Suprapubic skin (tissue), 4 donors: ENCODE measurements around the gene KRT71. TPM values are rescaled to one million over a fixed set of nuclear protein-coding genes. Genes with fewer than 3 reads are reported as not detected.

Experiments
- DNase-seq, 2 donors: peaks; one replicate each; pipeline ENCODE4 v3.0.0-alpha.2; 2019; ENCODE audit warnings: low spot score in 2 of 2
- H3K27ac ChIP-seq: fragments of 200-600 bp; sonication (generic); one replicate; pipeline ENCODE4 v1.5.1; 2019
- H3K27me3 ChIP-seq: fragments of 200-600 bp; sonication (generic); one replicate; pipeline ENCODE4 v1.5.1; 2019
- H3K36me3 ChIP-seq: fragments of 200-600 bp; sonication (generic); one replicate; pipeline ENCODE4 v1.5.1; 2019
- H3K4me1 ChIP-seq: fragments of 200-600 bp; sonication (generic); one replicate; pipeline ENCODE4 v1.5.1; 2019
- H3K4me3 ChIP-seq: fragments of 200-600 bp; sonication (generic); one replicate; pipeline ENCODE4 v1.5.1; 2019; ENCODE audit warnings: mild to moderate bottlenecking
- H3K9me3 ChIP-seq: fragments of 200-600 bp; sonication (generic); one replicate; pipeline ENCODE4 v1.5.1; 2019
- CTCF ChIP-seq, 2 donors: fragments of 200-600 bp in 1 of 2; fragments of 450-650 bp in 1 of 2; sonication (generic) in 1 of 2; IDR thresholded peaks; one replicate each; pipeline ENCODE4 v1.5.1; 2016 to 2019; ENCODE audit warnings: antibody characterized with exemption in 2 of 2, mild to moderate bottlenecking in 1 of 2, moderate library complexity in 1 of 2
- EP300 ChIP-seq: sonication (generic); formaldehyde crosslinking; IDR thresholded peaks from one replicate; pipeline ENCODE4 v1.6.1; 2017; ENCODE audit warnings: antibody characterized with exemption
- POLR2A ChIP-seq, 2 donors: fragments of 450-650 bp; IDR thresholded peaks; one replicate each; pipeline ENCODE4 v1.6.1; 2017; ENCODE audit warnings: antibody characterized with exemption in 2 of 2, mild to moderate bottlenecking in 2 of 2, moderate library complexity in 2 of 2
- POLR2AphosphoS5 ChIP-seq, 3 donors: sonication (generic); formaldehyde crosslinking; IDR thresholded peaks; one replicate each; pipeline ENCODE4 v1.6.1; 2017; ENCODE audit warnings: antibody characterized with exemption in 3 of 3
- WGBS: methylation state at CpG from one replicate; pipeline ENCODE4 v1.1.5; 2018; 5-methylcytosine and 5-hydroxymethylcytosine counted together
- total RNA-seq, 4 donors: library from RNA; depleted of rRNA; stranded (reverse); fragments of >200 nt; gene quantifications; one replicate each; pipeline ENCODE4 v1.1.0, GENCODE V29; 2016

The KRT71 gene
- total RNA-seq, 4 donors from 2014 or later, result 5.5 to 231 (median 70.8) TPM

DNA sequence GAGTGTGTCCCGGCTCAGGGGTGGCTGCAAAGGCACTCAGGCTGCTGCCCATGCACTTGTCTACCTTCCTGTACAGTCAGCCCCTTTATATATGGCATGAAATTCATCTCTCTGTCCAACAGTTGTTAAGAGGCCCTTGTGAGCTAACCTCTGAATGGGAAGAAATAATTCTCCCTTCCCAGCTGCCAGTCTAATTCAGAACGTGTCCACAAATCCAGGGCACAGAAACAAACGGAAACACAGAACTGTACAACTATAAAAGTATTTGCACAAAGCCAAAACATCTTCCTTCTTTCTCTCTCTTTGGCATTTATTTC lies 33.6 kb downstream of the KRT71 start:
- Histone ChIP-seq H3K9me3 (no peaks in the 10 kb centered on the region), H3K36me3 (peaks cover 21% of the 10 kb centered on the region), H3K4me1 (peaks cover 63% of the 10 kb centered on the region), H3K27me3 (peaks cover 10% of the 10 kb centered on the region), H3K27ac (peak overlapping the region; percentile 94), H3K4me3 (peak overlapping the region; percentile 56)
- 48% methylated on average over 2 of the region's 3 CpGs for WGBS
- no peak for TF ChIP-seq POLR2AphosphoS5 (IDR thresholded peaks at IDR 0.05)
- TF ChIP-seq POLR2A (IDR thresholded peaks at IDR 0.05), result no peak
- no peak for TF ChIP-seq EP300
- TF ChIP-seq CTCF (IDR thresholded peaks at IDR 0.05), result no peak
- no peak for DNase-seq

DNA sequence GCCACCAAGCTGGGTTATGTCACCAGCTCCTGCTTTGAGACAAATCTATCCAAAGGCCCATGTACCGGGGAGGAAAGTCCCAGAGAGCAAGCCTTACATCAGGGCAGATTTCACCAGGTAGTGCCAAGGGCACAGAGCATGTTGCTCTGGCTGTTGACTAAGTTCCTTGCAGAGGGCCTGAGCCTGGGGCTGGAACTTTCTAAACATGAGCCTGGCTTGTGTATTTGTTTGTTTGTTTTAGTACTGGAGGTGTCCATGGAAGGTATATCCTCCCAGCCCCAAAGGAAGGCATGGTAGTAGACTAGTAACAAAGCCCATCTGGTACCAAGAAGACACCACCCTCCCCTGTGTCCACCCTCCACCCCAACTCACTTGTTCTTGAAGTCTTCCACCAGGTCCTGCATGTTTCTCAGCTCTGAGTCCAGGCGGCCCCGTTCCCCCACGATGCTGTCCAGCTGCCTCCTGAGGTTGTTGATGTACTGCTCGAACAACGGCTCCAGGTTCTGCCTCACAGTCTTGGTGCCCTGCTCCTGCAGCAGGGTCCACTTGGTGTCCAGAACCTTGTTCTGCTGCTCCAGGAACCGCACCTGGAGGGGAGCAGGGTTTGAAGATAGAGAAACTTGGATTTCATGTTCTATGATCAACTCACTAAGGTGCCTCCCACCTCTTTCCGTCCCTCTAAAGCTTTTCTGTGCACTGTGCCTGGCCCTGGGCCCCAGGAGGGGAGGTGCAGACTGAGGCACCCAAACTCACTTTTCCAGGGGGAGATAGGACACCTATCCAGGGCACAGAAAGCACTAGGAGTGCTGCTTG lies 34.2 kb downstream of the KRT71 start:
- H3K27ac ChIP-seq, result peak overlapping the region; percentile 94

GRCh38 chr12:52517888-52518287 lies 35.1 kb downstream of the KRT71 start:
- Histone ChIP-seq H3K4me3 (peak overlapping the region; percentile 56), H3K36me3 (peaks cover 21% of the 10 kb centered on the region), H3K9me3 (no peaks in the 10 kb centered on the region), H3K27ac (peak overlapping the region; percentile 94), H3K4me1 (peaks cover 48% of the 10 kb centered on the region), H3K27me3 (peaks cover 10% of the 10 kb centered on the region)
- DNase-seq, result no peak
- no peak for TF ChIP-seq POLR2AphosphoS5 (IDR thresholded peaks at IDR 0.05)
- WGBS, result 70% methylated on average over 5 of the region's 5 CpGs

More for the DNA sequence above, 34.2 kb downstream of the KRT71 start:
- H3K9me3 ChIP-seq, result no peaks in the 10 kb centered on the region
- no peak for TF ChIP-seq EP300
- no peak for TF ChIP-seq POLR2A (IDR thresholded peaks at IDR 0.05)
- no peak for TF ChIP-seq CTCF (IDR thresholded peaks at IDR 0.05)
- TF ChIP-seq POLR2AphosphoS5 (IDR thresholded peaks at IDR 0.05), result no peak
- peak in 1 of 2 donors; percentile 38 for DNase-seq
- 53% methylated on average over 8 of the region's 8 CpGs for WGBS
- peaks cover 21% of the 10 kb centered on the region for H3K36me3 ChIP-seq
- H3K4me3 ChIP-seq, result peak overlapping the region; percentile 56
- peaks cover 10% of the 10 kb centered on the region for H3K27me3 ChIP-seq
- H3K4me1 ChIP-seq, result peaks cover 57% of the 10 kb centered on the region

DNA sequence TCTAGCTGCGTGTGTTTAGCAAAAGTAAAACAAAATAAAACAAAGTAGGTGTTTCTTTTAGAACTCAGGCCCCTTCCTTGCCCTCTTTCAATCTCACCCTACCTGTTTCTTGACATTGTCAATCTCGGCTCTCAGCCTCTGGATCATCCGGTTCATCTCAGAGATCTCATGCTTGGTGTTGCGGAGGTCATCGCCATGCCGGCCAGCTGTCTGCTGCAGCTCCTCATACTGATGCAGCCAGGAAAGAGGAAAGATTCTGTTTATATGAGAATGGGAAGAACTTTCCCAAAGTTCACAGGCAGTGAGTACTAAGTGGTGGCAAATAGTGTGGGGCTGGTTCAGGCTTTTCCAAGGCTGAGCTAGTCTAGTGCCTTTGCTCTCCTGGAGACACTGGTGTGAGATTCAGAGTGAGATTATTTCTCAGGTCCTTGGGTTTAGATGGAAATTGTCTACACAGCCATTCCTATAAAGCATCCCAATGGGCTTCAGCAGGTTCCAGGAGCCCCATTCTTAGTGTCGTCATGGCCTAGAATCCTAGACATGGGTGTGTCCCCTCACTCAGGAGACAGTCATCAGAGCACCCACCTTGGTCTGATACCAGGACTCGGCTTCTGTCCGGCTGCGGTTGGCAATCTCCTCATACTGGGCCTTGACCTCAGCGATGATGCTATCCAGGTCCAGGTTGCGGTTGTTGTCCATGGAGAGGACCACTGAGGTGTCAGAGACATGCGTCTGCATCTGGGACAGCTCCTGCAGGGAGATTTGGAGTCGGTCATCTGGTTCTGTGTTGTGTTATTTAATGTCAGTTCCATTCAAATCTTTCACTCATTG lies 35.7 kb downstream of the KRT71 start:
- 62% methylated on average over 10 of the region's 14 CpGs for WGBS
- peaks cover 42% of the 10 kb centered on the region for H3K4me1 ChIP-seq
- peak overlapping the region; percentile 94 for H3K27ac ChIP-seq
- peak in 1 of 2 donors; percentile 40 for DNase-seq
- H3K9me3 ChIP-seq, result no peaks in the 10 kb centered on the region
- peak overlapping the region; percentile 56 for H3K4me3 ChIP-seq
- TF ChIP-seq POLR2AphosphoS5 (IDR thresholded peaks at IDR 0.05), result no peak
- peaks cover 10% of the 10 kb centered on the region for H3K27me3 ChIP-seq
- peaks cover 21% of the 10 kb centered on the region for H3K36me3 ChIP-seq

- Histone ChIP-seq H3K27me3 (peaks cover 10% of the 10 kb centered on the region), H3K4me1 (peaks cover 32% of the 10 kb centered on the region), H3K4me3 (peak overlapping the region; percentile 56), H3K9me3 (no peaks in the 10 kb centered on the region), H3K36me3 (peaks cover 21% of the 10 kb centered on the region), H3K27ac (peak overlapping the region; percentile 94)
- TF ChIP-seq CTCF (IDR thresholded peaks at IDR 0.05) (no peak), EP300 (no peak), POLR2A (IDR thresholded peaks at IDR 0.05) (no peak), POLR2AphosphoS5 (IDR thresholded peaks at IDR 0.05) (no peak)
- 48% methylated on average over 11 of the region's 15 CpGs for WGBS
- peak in 1 of 2 donors; percentile 42 for DNase-seq
Measured at GRCh38 chr12:52515927-52516831, 36.8 kb downstream of the KRT71 start.
